Activated CD4-positive, alpha-beta T cell treated with anti-CD3 and anti-CD28 coated beads, Interleukin-2, amount 10 ng/mL, durations not matched to agents 7 days and 5 days (primary cell): ENCODE data around the gene LMAN2. TPM values are rescaled to one million over a fixed set of nuclear protein-coding genes. Genes with fewer than 3 reads are reported as not detected.
"Not testable (repeated sequence)": the region's sequence is repeated elsewhere in the genome, so short reads cannot be mapped to it uniquely, and the experiment has no call there.

ENCODE experiments used
- CTCF ChIA-PET: fragments of 350-600 bp; sonication (Branson Sonifier 250); formaldehyde crosslinking; loops from one replicate; lab custom pipeline; 2021; ENCODE audit warnings: antibody characterized with exemption; lab: Charles Lee
- POLR2A ChIA-PET: fragments of 350-600 bp; sonication (Branson Sonifier 250); formaldehyde crosslinking; loops from one replicate; lab custom pipeline; 2021; ENCODE audit warnings: antibody characterized with exemption; lab: Charles Lee
- DNase-seq: peaks from one replicate; pipeline ENCODE4 v3.0.0-alpha.2; 2020
- H3K27ac Mint-ChIP-seq: one replicate; pipeline ENCODE4 v1.8.0; 2021; ENCODE audit warnings: mild to moderate bottlenecking, moderate library complexity, mixed read lengths
- H3K27me3 Mint-ChIP-seq: one replicate; pipeline ENCODE4 v1.8.0; 2021; ENCODE audit warnings: mixed read lengths
- H3K36me3 Mint-ChIP-seq: one replicate; pipeline ENCODE4 v1.8.0; 2021; ENCODE audit warnings: low read depth, mixed read lengths
- H3K4me1 Mint-ChIP-seq: one replicate; pipeline ENCODE4 v1.8.0; 2021; ENCODE audit warnings: mixed read lengths
- H3K4me3 Mint-ChIP-seq: one replicate; pipeline ENCODE4 v1.8.0; 2021; ENCODE audit warnings: mild to moderate bottlenecking, moderate library complexity, mixed read lengths
- H3K9me3 Mint-ChIP-seq: one replicate; pipeline ENCODE4 v1.8.0; 2021; ENCODE audit warnings: mixed read lengths
- total RNA-seq, 2 experiments: library from RNA; stranded (reverse); gene quantifications; one replicate each; pipeline ENCODE4 v1.2.3, GENCODE V29; 2021

Gene LMAN2
- total RNA-seq, 2 experiments from 2014 or later: 123 to 132 TPM

GRCh38 chr5:177350776-177351391 is 584 bp downstream of the LMAN2 start:
- H3K4me1 Mint-ChIP-seq: peaks cover 72% of the 10 kb centered on the region
- peaks cover 12% of the 10 kb centered on the region for H3K9me3 Mint-ChIP-seq
- DNase-seq: no peak
- H3K4me3 Mint-ChIP-seq: peak overlapping the region; percentile 93
- ChIA-PET CTCF (interaction anchor here (1.4 to 17.1 kb wide), 9 partner anchors 11 to 104 kb away, joined by 3 to 145 read pairs (median 4); no protein-coding TSS in a partner anchor), POLR2A (interaction anchor here (1.2 kb wide), 2 partner anchors 10 to 39 kb away, joined by 3 read pairs; no protein-coding TSS in a partner anchor)
- H3K36me3 Mint-ChIP-seq: peaks cover 41% of the 10 kb centered on the region
- H3K27me3 Mint-ChIP-seq: no peaks in the 10 kb centered on the region
- H3K27ac Mint-ChIP-seq: peak overlapping the region; percentile 100

DNA sequence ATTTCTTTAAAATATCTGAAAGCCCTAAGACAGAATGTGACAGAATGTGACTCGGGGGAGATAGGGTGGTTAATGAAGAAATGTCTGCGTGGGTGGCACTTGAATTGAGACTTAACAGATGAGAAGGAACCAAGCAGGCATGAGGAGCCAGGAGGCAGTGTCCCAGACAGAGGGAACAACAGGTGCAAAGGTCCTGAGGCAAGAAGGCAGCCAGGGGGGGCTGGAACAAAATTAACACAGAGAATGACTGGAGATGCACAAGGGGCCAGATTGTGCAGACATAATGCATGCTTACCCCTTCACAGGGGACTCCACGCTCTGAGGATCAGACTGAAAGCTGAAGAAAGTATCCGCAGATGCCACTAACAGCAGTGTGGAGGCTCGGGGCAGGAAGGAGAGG is 1.7 kb downstream of the LMAN2 start:
- H3K4me3 Mint-ChIP-seq: peak overlapping the region; percentile 93
- POLR2A ChIA-PET: no interaction called here
- H3K27ac Mint-ChIP-seq: no peak overlapping the region
- CTCF ChIA-PET: interaction anchor here (1.1 to 17.1 kb wide), 5 partner anchors 11 to 106 kb away, joined by 3 to 145 read pairs (median 4); no protein-coding TSS in a partner anchor
- H3K27me3 Mint-ChIP-seq: no peaks in the 10 kb centered on the region
- peaks cover 7% of the 10 kb centered on the region for H3K9me3 Mint-ChIP-seq
- H3K4me1 Mint-ChIP-seq: peaks cover 64% of the 10 kb centered on the region
- DNase-seq: no peak
- H3K36me3 Mint-ChIP-seq: peaks cover 34% of the 10 kb centered on the region

DNA sequence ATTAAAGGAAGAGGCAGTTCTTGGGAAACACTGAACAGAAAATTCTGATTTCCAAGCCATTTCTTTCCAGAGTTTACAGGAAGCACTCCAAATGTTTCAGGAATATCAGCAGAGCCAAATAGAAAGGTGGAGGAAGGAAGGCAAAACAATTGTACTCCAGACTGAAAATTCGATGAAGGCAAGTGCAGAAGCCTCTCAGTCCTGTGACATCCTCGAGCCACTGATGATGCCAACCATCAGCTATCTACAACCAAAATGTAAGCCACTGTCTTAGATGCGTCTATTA is 2.2 kb downstream of the LMAN2 start:
- peaks cover 2% of the 10 kb centered on the region for H3K9me3 Mint-ChIP-seq
- H3K4me3 Mint-ChIP-seq: peak overlapping the region; percentile 93
- POLR2A ChIA-PET: no interaction called here
- H3K27ac Mint-ChIP-seq: no peak overlapping the region
- CTCF ChIA-PET: interaction anchor here (0.7 to 17.1 kb wide), 4 partner anchors 22 to 108 kb away, joined by 3 to 145 read pairs (median 4); no protein-coding TSS in a partner anchor
- peaks cover 29% of the 10 kb centered on the region for H3K36me3 Mint-ChIP-seq
- peaks cover 59% of the 10 kb centered on the region for H3K4me1 Mint-ChIP-seq
- H3K27me3 Mint-ChIP-seq: no peaks in the 10 kb centered on the region
- no peak for DNase-seq

- Mint-ChIP-seq H3K9me3 (no peaks in the 10 kb centered on the region), H3K36me3 (peaks cover 35% of the 10 kb centered on the region), H3K4me3 (no peak overlapping the region), H3K27ac (no peak overlapping the region), H3K27me3 (no peaks in the 10 kb centered on the region), H3K4me1 (peaks cover 57% of the 10 kb centered on the region)
- ChIA-PET CTCF (interaction anchor here (2.1 kb wide), 1 partner anchor 38 kb away, joined by 11 read pairs; no protein-coding TSS in a partner anchor), POLR2A (no interaction called here)
- no peak for DNase-seq
Measured at GRCh38 chr5:177347699-177348098, 3.8 kb downstream of the LMAN2 start.

- H3K9me3 Mint-ChIP-seq: no peaks in the 10 kb centered on the region
- H3K36me3 Mint-ChIP-seq: peaks cover 41% of the 10 kb centered on the region
- no peaks in the 10 kb centered on the region for H3K27me3 Mint-ChIP-seq
- ChIA-PET CTCF (interaction anchor here (0.5 to 2.1 kb wide), 8 partner anchors 11 to 110 kb away, joined by 3 to 11 read pairs (median 4); partner anchors contain the start of gene GRK6), POLR2A (no interaction called here)
- H3K27ac Mint-ChIP-seq: no peak overlapping the region
- no peak for DNase-seq
- peaks cover 51% of the 10 kb centered on the region for H3K4me1 Mint-ChIP-seq
- no peak overlapping the region for H3K4me3 Mint-ChIP-seq
Measured at GRCh38 chr5:177346820-177347219, 4.6 kb downstream of the LMAN2 start.

DNA sequence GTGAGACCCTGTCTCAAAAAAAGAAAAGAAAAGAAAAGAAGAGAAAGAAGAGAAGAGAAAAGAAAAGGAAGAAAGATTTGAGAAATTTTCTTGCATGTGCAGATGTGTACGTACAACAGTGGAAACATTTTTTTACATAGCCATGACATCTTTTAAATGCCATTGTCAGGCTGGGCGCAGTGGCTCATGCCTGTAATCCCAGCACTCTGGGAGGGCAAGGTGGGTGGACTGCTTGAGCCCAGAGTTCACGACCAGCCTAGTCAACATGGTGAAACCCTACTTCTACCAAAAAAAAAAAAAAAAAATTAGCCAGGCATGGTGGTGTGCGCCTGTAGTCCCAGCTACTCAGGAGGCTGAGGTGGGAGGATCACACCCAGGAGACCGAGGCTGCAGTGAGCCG is 6.6 kb downstream of the LMAN2 start:
- H3K9me3 Mint-ChIP-seq: peaks cover 2% of the 10 kb centered on the region
- CTCF ChIA-PET: interaction anchor here (0.6 to 1.3 kb wide), 5 partner anchors 9 to 897 kb away, joined by 3 read pairs; no protein-coding TSS in a partner anchor
- no peaks in the 10 kb centered on the region for H3K27me3 Mint-ChIP-seq
- no peak for DNase-seq
- H3K27ac Mint-ChIP-seq: no peak overlapping the region
- peaks cover 49% of the 10 kb centered on the region for H3K36me3 Mint-ChIP-seq
- H3K4me3 Mint-ChIP-seq: no peak overlapping the region
- H3K4me1 Mint-ChIP-seq: peaks cover 47% of the 10 kb centered on the region
- POLR2A ChIA-PET: no interaction called here

GRCh38 chr5:177343777-177344176 is 7.7 kb downstream of the LMAN2 start:
- Mint-ChIP-seq H3K27me3 (no peaks in the 10 kb centered on the region), H3K9me3 (peaks cover 6% of the 10 kb centered on the region), H3K4me3 (no peak overlapping the region), H3K27ac (no peak overlapping the region), H3K36me3 (peaks cover 51% of the 10 kb centered on the region), H3K4me1 (peaks cover 44% of the 10 kb centered on the region)
- no peak for DNase-seq
- ChIA-PET POLR2A (no interaction called here), CTCF (interaction anchor here (0.7 kb wide), 1 partner anchor 8 kb away, joined by 3 read pairs; no protein-coding TSS in a partner anchor)

GRCh38 chr5:177343000-177343399 is 8.5 kb downstream of the LMAN2 start:
- H3K4me3 Mint-ChIP-seq, H3K27me3 Mint-ChIP-seq, H3K27ac Mint-ChIP-seq, POLR2A ChIA-PET, DNase-seq, H3K9me3 Mint-ChIP-seq: not testable (repeated sequence)
- H3K4me1 Mint-ChIP-seq: peaks cover 44% of the 10 kb centered on the region
- CTCF ChIA-PET: interaction anchor here (0.6 kb wide), 1 partner anchor 29 kb away, joined by 4 read pairs; no protein-coding TSS in a partner anchor
- peaks cover 54% of the 10 kb centered on the region for H3K36me3 Mint-ChIP-seq

DNA sequence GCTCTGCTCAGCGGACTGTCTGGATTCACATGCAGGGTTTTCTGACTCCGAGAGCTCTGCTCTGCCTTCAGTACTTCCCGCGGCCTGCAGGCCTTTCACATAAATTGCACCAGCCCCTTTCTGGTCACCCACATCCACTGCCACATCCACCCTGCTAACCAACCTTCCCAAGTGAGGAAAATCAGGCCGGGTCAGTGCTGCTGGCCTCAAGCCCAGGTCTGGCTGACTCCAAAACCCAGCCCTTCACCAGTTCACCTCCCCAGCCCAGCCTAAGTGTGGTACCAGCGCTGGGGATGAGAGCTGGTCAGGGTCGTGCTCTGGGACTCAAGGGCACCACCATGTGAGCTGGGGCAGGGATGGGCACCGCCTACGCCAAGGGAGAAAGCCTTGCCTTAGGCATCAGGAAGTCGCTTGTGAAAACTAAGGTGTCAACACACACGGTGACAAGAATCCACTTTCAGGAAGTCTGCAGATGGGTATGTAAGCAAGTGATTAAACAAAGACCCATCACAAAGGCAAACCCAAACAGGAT is 12.3 kb downstream of the LMAN2 start:
- Mint-ChIP-seq H3K9me3 (peaks cover 6% of the 10 kb centered on the region), H3K36me3 (peaks cover 63% of the 10 kb centered on the region), H3K27me3 (no peaks in the 10 kb centered on the region), H3K4me3 (no peak overlapping the region), H3K4me1 (peaks cover 28% of the 10 kb centered on the region), H3K27ac (peak overlapping the region; percentile 9)
- CTCF ChIA-PET: interaction anchor here (1.0 kb wide), 2 partner anchors 11 to 27 kb away, joined by 3 read pairs; no protein-coding TSS in a partner anchor
- DNase-seq: no peak
- POLR2A ChIA-PET: no interaction called here

DNA sequence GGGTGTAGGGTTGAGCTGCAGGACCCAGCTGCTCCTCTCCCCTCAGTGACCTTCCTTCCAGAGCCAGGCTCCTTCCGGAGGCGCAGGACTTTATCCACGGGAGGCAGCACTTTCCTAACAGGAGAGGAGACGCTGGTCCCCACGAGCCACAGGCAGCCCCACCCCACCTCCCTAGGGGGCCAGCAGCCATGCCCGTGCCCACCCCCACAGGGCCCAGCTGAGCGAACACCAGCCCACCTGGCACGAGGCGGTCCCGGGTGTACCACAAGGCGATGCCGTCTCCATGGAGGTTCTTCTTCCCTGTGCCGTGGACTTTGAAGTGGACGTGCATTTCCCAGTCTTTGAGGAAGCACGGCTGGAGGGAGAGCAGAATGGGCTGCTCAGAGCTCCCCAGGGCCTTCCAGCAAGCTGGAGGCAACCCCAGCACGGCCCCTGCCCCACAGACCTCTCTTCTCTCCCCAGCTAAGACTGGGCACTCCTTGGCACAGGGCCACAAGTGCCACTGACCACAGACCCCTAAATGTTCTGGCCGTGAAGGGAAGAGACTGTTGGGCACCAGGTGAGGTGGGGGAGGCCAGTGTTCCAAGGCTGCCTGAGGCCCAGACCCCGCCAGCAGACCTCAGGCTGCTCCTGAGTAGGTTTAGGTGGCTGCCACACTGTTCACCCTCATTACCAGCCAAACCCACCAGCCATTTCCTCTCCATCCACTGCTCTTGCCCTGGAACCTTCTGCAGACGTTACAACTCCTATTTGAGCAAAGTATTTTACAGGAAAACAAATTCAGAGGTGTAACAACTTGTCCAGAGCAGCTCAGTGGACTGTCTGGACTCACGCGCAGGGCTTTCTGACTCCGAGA is 13.0 kb downstream of the LMAN2 start:
- ChIA-PET CTCF (interaction anchor here (1.0 to 1.6 kb wide), 3 partner anchors 12 to 65 kb away, joined by 3 read pairs; no protein-coding TSS in a partner anchor), POLR2A (no interaction called here)
- Mint-ChIP-seq H3K4me3 (no peak overlapping the region), H3K36me3 (peaks cover 65% of the 10 kb centered on the region), H3K4me1 (peaks cover 25% of the 10 kb centered on the region), H3K9me3 (peaks cover 6% of the 10 kb centered on the region), H3K27ac (no peak overlapping the region), H3K27me3 (no peaks in the 10 kb centered on the region)
- DNase-seq: no peak

- Mint-ChIP-seq H3K4me3 (no peak overlapping the region), H3K27ac (no peak overlapping the region), H3K36me3 (peaks cover 64% of the 10 kb centered on the region), H3K9me3 (peaks cover 6% of the 10 kb centered on the region), H3K4me1 (peaks cover 24% of the 10 kb centered on the region), H3K27me3 (no peaks in the 10 kb centered on the region)
- ChIA-PET CTCF (interaction anchor here (0.6 to 1.6 kb wide), 6 partner anchors 8 to 208 kb away, joined by 3 to 4 read pairs (median 3); partner anchors contain the start of gene LMAN2), POLR2A (no interaction called here)
- no peak for DNase-seq
Measured at GRCh38 chr5:177336603-177337494, 14.6 kb downstream of the LMAN2 start.

DNA sequence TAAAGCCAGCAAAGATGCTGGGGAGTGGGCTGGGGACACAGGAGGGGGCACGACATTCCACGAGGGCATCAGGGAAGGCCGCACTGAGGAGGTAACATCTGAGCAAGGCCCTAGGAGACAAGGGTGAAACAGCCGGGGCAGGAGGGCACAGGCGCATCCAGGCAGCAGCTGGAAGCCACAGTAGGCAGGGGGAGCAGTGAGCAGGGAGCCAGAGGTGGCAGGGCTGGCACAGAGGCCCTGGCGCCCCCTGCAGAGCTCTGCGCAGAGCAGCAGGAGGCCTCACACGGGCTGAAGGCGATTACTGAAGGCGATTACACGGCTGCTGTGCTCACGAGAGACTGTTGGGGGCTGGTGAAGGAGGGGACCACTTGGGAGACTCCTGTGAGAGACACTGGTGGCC is 15.4 kb downstream of the LMAN2 start:
- Mint-ChIP-seq H3K4me3 (no peak overlapping the region), H3K36me3 (peaks cover 59% of the 10 kb centered on the region), H3K27ac (peak overlapping the region; percentile 68), H3K9me3 (peaks cover 6% of the 10 kb centered on the region), H3K4me1 (peaks cover 20% of the 10 kb centered on the region), H3K27me3 (no peaks in the 10 kb centered on the region)
- peak; percentile 45 for DNase-seq
- CTCF ChIA-PET: interaction anchor here (0.6 to 1.6 kb wide), 6 partner anchors 8 to 208 kb away, joined by 3 to 4 read pairs (median 3); partner anchors contain the start of gene LMAN2
- POLR2A ChIA-PET: no interaction called here
